HepG2 (cell line): Measurements from ENCODE around the gene METTL21C. TPM values are rescaled to one million over a fixed set of nuclear protein-coding genes. Genes with fewer than 3 reads are reported as not detected.

Source experiments
- ATAC-seq: fragments of 200-7000 bp; cut with Tn5 transposase; 3 replicates; pipeline ENCODE4 v1.9.1; 2020; ENCODE audit warnings: mild to moderate bottlenecking, moderate library complexity
- BruUV-seq: library from RNA; stranded (reverse); fragments of 400-500 nt; replicated peaks from 2 replicates; lab custom pipeline; 2021; lab: Mats Ljungman, UMichigan
- CTCF ChIA-PET: fragments of 300-600 bp; formaldehyde crosslinking; extraction: SDS; loops from one replicate; lab custom pipeline; 2021; ENCODE audit warnings: low total read pairs, inconsistent platforms, low intra/inter-chr PET ratio; lab: Yijun Ruan, JAX
- POLR2A ChIA-PET: fragments of 350-600 bp; sonication (Branson Sonifier 250); formaldehyde crosslinking; loops from one replicate; lab custom pipeline; 2020; ENCODE audit warnings: antibody characterized with exemption, inconsistent platforms; lab: Yijun Ruan, JAX
- DNase-seq: peaks from one replicate; pipeline ENCODE4 v3.0.0-alpha.2; 2015; ENCODE audit warnings: low spot score
- FAIRE-seq: peaks from 3 replicates; lab custom pipeline; 2011; peaks lifted over from hg19 to GRCh38; lab: Jason Lieb, UNC
- H2AFZ ChIP-seq: one replicate; pipeline ENCODE4 v1.6.1; 2011; ENCODE audit warnings: low read length, inconsistent platforms
- H3K27ac ChIP-seq: fragments of 300-600 bp; 3 replicates; pipeline ENCODE4 v1.8.0; 2011; ENCODE audit warnings: mixed run types, mild to moderate bottlenecking, mixed read lengths, low read length, inconsistent platforms; ENCODE audit not compliant: insufficient read depth; ENCODE audit errors: extremely low read length
- H3K27me3 ChIP-seq, 2 experiments: fragments of 200-600 bp in 1 of 2; 2 replicates in 1 of 2; 3 replicates in 1 of 2; pipeline versions ENCODE4 v1.6.0 to v1.8.0; 2011; ENCODE audit warnings: low read length in 2 of 2, mild to moderate bottlenecking in 2 of 2, moderate library complexity in 2 of 2, inconsistent platforms in 1 of 2; ENCODE audit not compliant: insufficient read depth in 2 of 2, control insufficient read depth in 1 of 2
- H3K36me3 ChIP-seq, 2 experiments: fragments of 200-600 bp in 1 of 2; replicated peaks in 1 of 2; 2 replicates in 1 of 2; 3 replicates in 1 of 2; pipeline versions ENCODE4 v1.5.1 to v1.8.0; 2011; ENCODE audit warnings: low read length in 2 of 2, inconsistent platforms in 1 of 2; ENCODE audit not compliant: insufficient read depth in 2 of 2, control insufficient read depth in 1 of 2
- H3K4me1 ChIP-seq: 2 replicates; pipeline ENCODE4 v1.5.1; 2012; ENCODE audit warnings: low read length, inconsistent platforms; ENCODE audit not compliant: insufficient read depth
- H3K4me2 ChIP-seq: 2 replicates; pipeline ENCODE4 v1.6.0; 2011; ENCODE audit warnings: low read depth, low read length, inconsistent platforms
- H3K4me3 ChIP-seq, 3 experiments: fragments of 200-600 bp in 1 of 3; sonication (generic), shearing (Covaris generic) in 1 of 3; replicated peaks in 1 of 3; 2 replicates each; pipeline ENCODE4 v1.5.1; 2011 to 2016; ENCODE audit warnings: low read length in 3 of 3, inconsistent platforms in 2 of 3, low read depth in 2 of 3, mild to moderate bottlenecking in 2 of 3, control low read depth in 1 of 3, mixed read lengths in 1 of 3; ENCODE audit not compliant: insufficient read depth in 1 of 3
- H3K79me2 ChIP-seq: one replicate; pipeline ENCODE4 v1.6.1; 2011; ENCODE audit warnings: low read length, inconsistent platforms; ENCODE audit not compliant: insufficient read depth
- H3K9ac ChIP-seq: 2 replicates; pipeline ENCODE4 v1.6.0; 2011; ENCODE audit warnings: mild to moderate bottlenecking, low read depth, low read length, inconsistent platforms; ENCODE audit not compliant: insufficient read depth
- H3K9me3 ChIP-seq: 2 replicates; pipeline ENCODE4 v1.5.1; 2012; ENCODE audit warnings: mild to moderate bottlenecking, low read length
- H4K20me1 ChIP-seq: 2 replicates; pipeline ENCODE4 v1.6.0; 2011; ENCODE audit warnings: inconsistent platforms, mild to moderate bottlenecking, low read length, moderate library complexity; ENCODE audit not compliant: insufficient read depth
- GABPA ChIP-seq, 2 experiments: IDR thresholded peaks; 2 replicates each; pipeline ENCODE4 v1.6.1; 2011 to 2016; ENCODE audit warnings: low read depth in 2 of 2, low read length in 1 of 2, missing biosample characterization in 1 of 2, missing genetic modification characterization in 1 of 2
- HOXA5 ChIP-seq: sonication (generic); formaldehyde crosslinking; IDR thresholded peaks from 2 replicates; pipeline ENCODE4 v1.4.0; 2020; ENCODE audit warnings: missing genetic modification reagents
- IRX3 ChIP-seq: sonication (generic); formaldehyde crosslinking; IDR thresholded peaks from 2 replicates; pipeline ENCODE4 v1.8.1; 2023; ENCODE audit warnings: mild to moderate bottlenecking, low read depth, missing genetic modification reagents, borderline replicate concordance
- JUND ChIP-seq: sonication (generic); formaldehyde crosslinking; IDR thresholded peaks from 2 replicates; pipeline ENCODE4 v1.8.0; 2022; ENCODE audit warnings: mild to moderate bottlenecking, missing genetic modification reagents
- NPAS2 ChIP-seq: sonication (generic); formaldehyde crosslinking; IDR thresholded peaks from 2 replicates; pipeline ENCODE4 v1.8.0; 2022; ENCODE audit warnings: mild to moderate bottlenecking, missing genetic modification reagents, borderline replicate concordance
- NR3C1 ChIP-seq: sonication (generic); formaldehyde crosslinking; IDR thresholded peaks from 2 replicates; pipeline ENCODE4 v1.4.0; 2020; ENCODE audit warnings: missing genetic modification reagents
- ONECUT2 ChIP-seq: sonication (generic); formaldehyde crosslinking; IDR thresholded peaks from 2 replicates; pipeline ENCODE4 v1.4.0; 2020; ENCODE audit warnings: missing genetic modification reagents
- SOX5 ChIP-seq: IDR thresholded peaks from 2 replicates; pipeline ENCODE4 v1.6.1; 2016; ENCODE audit warnings: borderline replicate concordance
- ZFP91 ChIP-seq: sonication (generic); formaldehyde crosslinking; IDR thresholded peaks from 2 replicates; pipeline ENCODE4 v1.9.0; 2022; ENCODE audit warnings: missing genetic modification reagents, mild to moderate bottlenecking, borderline replicate concordance
- ZFY ChIP-seq: sonication (generic); formaldehyde crosslinking; IDR thresholded peaks from 2 replicates; pipeline ENCODE4 v1.4.0; 2020; ENCODE audit warnings: missing genetic modification reagents
- ZHX2 ChIP-seq, 2 experiments: sonication (generic) in 1 of 2; formaldehyde crosslinking in 1 of 2; IDR thresholded peaks; 2 replicates each; pipeline versions ENCODE4 v1.6.1 to v1.9.0; 2014 to 2022; ENCODE audit warnings: antibody characterized with exemption in 1 of 2, borderline replicate concordance in 1 of 2, inconsistent platforms in 1 of 2, low read depth in 1 of 2, missing genetic modification reagents in 1 of 2
- ZNF879 ChIP-seq: sonication (generic); formaldehyde crosslinking; IDR thresholded peaks from 2 replicates; pipeline ENCODE4 v1.8.1; 2023; ENCODE audit warnings: missing genetic modification reagents
- WGBS: methylation state at CpG from one replicate; pipeline ENCODE4 v1.1.6; 2017; ENCODE audit warnings: low lambda C conversion rate; 5-methylcytosine and 5-hydroxymethylcytosine counted together
- in situ Hi-C: cut with HindIII; loops from 2 replicates; pipeline ENCODE4 v1.10.0; 2017; ENCODE audit warnings: low pct_unique_long_range_greater_than_20kb; ENCODE audit not compliant: extremely low pct_ligation_motif_present
- intact Hi-C: fragments of 100-400 bp; cut with micrococcal nuclease; formaldehyde crosslinking; loops from one replicate; pipeline ENCODE4 v1.10.0; 2022; ENCODE audit not compliant: unreplicated experiment
- polyA plus RNA-seq, 8 experiments: library from polyadenylated mRNA; depleted of rRNA in 3 of 8; stranded (reverse) in 7 of 8; unstranded in 1 of 8; fragments of >200 nt; fragmentation: Illumina TruSeq in 4 of 8; extraction: Trizol in 4 of 8; gene quantifications; 2 replicates each; pipeline versions ENCODE4 v1.2.1 to v1.2.3, GENCODE V29; 2011 to 2016; ENCODE audit warnings: low read depth in 4 of 8, missing spikeins in 1 of 8, mixed read lengths in 1 of 8; ENCODE audit not compliant: insufficient read depth in 1 of 8
- total RNA-seq, 5 experiments: library from RNA; depleted of rRNA; stranded (reverse); fragments of >200 nt; fragmentation: Illumina TruSeq; extraction: Trizol; gene quantifications; 2 replicates each; pipeline ENCODE4 v1.2.3, GENCODE V29; 2016; ENCODE audit warnings: low read depth in 1 of 5

Gene METTL21C
- total and polyA plus RNA-seq, 2 of the 13 experiments (the other 11 are each of a cell fraction or from before 2014, with no cell fraction given), result not detected

- TF ChIP-seq NR3C1 (CRISPR knock-in tag), result no peak
- TF ChIP-seq GABPA (IDR thresholded peaks at IDR 0.05; ENCODE audit: low read depth, low read length), result no peak
- no peak for TF ChIP-seq GABPA (CRISPR knock-in tag; IDR thresholded peaks at IDR 0.05; ENCODE audit: low read depth)
- no peak for TF ChIP-seq HOXA5 (CRISPR knock-in tag)
- no peak for TF ChIP-seq JUND (CRISPR knock-in tag)
- TF ChIP-seq ZNF879 (CRISPR knock-in tag), result no peak
- TF ChIP-seq ONECUT2, result no peak
- FAIRE-seq (no peak), DNase-seq (no peak), ATAC-seq (no peak)
- Histone ChIP-seq H3K4me1 (peaks cover 7% of the 10 kb centered on the region), H3K9ac (no peak overlapping the region), H3K36me3 (no peaks in the 10 kb centered on the region), H2AFZ (no peak overlapping the region), H3K79me2 (no peaks in the 10 kb centered on the region), H3K4me3 (no peak overlapping the region), H3K4me2 (no peak overlapping the region), H3K27ac (no peak overlapping the region), H3K9me3 (no peaks in the 10 kb centered on the region), H3K27me3 (peaks cover 0 to 12% of the 10 kb centered on the region in 2 experiments; a peak in 4 of 5 replicates), H4K20me1 (no peaks in the 10 kb centered on the region)
- in situ Hi-C loops (no loop called here), intact Hi-C loops (no loop called here)
- WGBS, result 64% methylated on average over 7 of the region's 7 CpGs
- CTCF ChIA-PET, result no interaction called here
- no TSS peak for BruUV-seq
- POLR2A ChIA-PET, result no interaction called here
These were observed 7.3 kb downstream of the METTL21C start for GRCh38 chr13:102687520-102687919.

- ChIA-PET CTCF (no interaction called here), POLR2A (no interaction called here)
- H3K36me3 ChIP-seq, result no peaks in the 10 kb centered on the region
- H3K4me1 ChIP-seq, result no peaks in the 10 kb centered on the region
- no peak overlapping the region for H3K9ac ChIP-seq
- H2AFZ ChIP-seq, result no peak overlapping the region
- intact Hi-C loops, result no loop called here
- ATAC-seq, result no peak
- in situ Hi-C loops, result no loop called here
- no TSS peak for BruUV-seq
- H3K27ac ChIP-seq, result no peak overlapping the region
- DNase-seq, result no peak
- no peak for FAIRE-seq
- H3K79me2 ChIP-seq, result no peaks in the 10 kb centered on the region
- H3K4me3 ChIP-seq, result no peak overlapping the region
- WGBS, result 69% methylated on average over 3 of the region's 3 CpGs
- no peaks in the 10 kb centered on the region for H3K9me3 ChIP-seq
- peaks cover 0 to 6% of the 10 kb centered on the region in 2 experiments; a peak in 1 of 5 replicates for H3K27me3 ChIP-seq
- H4K20me1 ChIP-seq, result no peaks in the 10 kb centered on the region
- no peak overlapping the region for H3K4me2 ChIP-seq
- no peak for TF ChIP-seq NPAS2 (CRISPR knock-in tag)
- no peak for TF ChIP-seq ZFY (CRISPR knock-in tag)
- no peak for TF ChIP-seq ZFP91 (CRISPR knock-in tag)
- TF ChIP-seq IRX3 (CRISPR knock-in tag), result no peak
- TF ChIP-seq ZHX2 (IDR thresholded peaks at IDR 0.05; ENCODE audit: low read depth), result no peak
- TF ChIP-seq ZHX2 (CRISPR knock-in tag; IDR thresholded peaks at IDR 0.05; ENCODE audit: borderline replicate concordance), result no peak
- TF ChIP-seq SOX5, result no peak
These were observed 8.8 kb downstream of the METTL21C start for GRCh38 chr13:102686024-102686423.
